Forelimb muscle (tissue), 1 donor: ENCODE results near the gene PKD1L1. TPM values are rescaled to one million over a fixed set of nuclear protein-coding genes. Genes with fewer than 3 reads are reported as not detected.

ENCODE experiments used
- DNase-seq: peaks from one replicate; pipeline ENCODE4 v3.0.0-alpha.2; 2013; ENCODE audit warnings: low read depth
- polyA plus RNA-seq: library from polyadenylated mRNA; unstranded; fragments of 120-200 nt; gene quantifications from one replicate; pipeline ENCODE4 v1.2.1, GENCODE V29; 2013; ENCODE audit not compliant: insufficient read length

Gene PKD1L1
- polyA plus RNA-seq, 1 donor: 1.2 TPM

DNA sequence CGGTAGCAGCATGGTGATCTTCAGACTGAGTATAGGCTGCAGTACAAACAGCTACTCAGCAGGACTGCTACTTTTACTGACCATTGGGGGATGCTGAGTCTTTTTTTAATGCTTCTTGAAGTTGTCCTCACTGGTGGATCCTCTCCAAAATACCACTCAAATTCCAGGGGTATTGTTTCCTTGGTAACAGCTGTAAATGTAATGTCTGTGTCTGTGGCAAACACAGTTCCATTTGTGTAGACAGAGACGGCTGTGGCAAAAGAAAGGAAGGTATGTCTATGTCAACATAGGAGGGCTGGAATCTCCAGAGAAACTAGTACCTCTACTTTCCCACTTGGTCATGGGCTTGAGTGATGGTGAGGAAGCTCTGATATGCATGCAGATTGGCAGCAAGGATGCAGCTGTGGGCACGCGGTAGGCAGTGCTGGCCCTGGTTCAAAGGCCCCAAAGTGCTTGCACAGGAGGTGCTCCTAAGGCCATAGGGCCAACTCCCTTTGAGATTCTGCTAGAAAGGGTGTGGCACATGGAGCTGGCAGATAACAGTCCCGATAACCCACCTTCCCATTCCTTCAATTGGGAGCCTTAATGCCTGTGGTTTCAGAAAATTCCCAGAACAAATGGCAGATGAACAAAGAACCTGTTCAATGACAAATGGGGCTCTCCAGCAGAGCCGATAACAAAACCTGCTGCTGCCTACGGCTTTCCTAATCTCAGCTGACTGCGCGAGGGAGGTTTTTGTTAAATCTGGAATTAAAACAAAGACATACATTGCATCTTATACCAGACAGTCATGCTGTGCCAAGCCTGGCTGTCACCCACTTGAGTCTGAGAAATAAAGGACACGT, 43.0 kb downstream of the PKD1L1 start:
- no peak for DNase-seq

DNA sequence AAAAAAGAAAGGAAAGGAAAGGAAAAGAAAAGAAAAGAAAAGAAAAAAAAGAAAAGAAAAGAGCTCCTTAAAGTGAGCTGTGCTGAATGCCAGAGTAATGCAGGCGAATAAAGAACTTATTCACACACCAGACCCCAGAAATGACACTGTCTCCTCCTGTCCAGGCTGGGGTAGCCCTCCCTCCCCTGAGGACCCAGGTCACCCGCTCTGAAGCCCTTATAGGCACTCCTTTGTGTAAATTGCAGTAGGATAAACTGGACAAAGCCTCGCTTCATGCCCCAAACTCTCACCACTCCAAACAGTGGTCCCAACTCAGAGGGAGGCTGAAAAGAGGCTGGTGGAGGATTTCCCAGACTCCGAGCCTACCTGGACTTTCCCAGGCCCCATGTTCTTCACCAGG, 46.3 kb downstream of the PKD1L1 start:
- no peak for DNase-seq

DNA sequence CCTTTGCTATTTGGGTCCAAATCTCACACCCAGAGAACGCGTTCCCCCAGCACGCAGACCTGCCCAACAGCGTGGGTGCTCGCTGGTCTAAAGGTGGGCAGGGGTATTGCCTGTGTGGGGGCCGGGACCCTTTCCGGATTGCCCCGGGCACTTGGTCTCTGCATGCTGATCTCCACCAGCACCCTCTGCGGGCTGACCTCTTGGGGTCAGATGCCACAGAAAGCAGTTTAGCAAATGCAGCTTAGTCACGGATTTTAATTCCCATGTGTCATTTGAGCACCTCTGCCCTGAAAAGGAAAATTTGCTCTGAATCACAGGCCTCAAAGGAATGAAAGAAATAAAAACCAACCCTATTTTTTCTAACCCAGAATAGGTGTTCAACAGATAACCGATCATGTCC, 46.7 kb downstream of the PKD1L1 start:
- no peak for DNase-seq

DNA sequence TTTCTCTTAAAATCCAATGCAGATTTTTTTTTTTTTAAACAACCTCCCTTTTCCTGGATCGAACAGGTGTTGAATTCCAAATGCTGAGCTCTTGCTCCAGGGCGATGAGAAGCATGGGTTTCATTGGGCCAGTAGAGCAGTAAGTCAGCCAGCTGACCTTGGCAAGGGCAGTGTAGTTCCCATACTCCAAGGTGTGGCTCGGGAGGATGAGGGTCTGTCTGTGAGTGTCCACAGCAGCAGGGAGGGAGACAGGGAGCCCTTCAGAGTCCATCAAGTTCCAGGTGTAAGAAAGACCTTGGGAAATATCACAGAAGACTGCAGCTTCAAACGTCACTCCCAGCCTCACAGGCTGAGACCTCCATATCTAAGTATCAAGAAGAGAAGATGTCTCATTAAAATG, 50.4 kb downstream of the PKD1L1 start:
- DNase-seq: no peak

DNA sequence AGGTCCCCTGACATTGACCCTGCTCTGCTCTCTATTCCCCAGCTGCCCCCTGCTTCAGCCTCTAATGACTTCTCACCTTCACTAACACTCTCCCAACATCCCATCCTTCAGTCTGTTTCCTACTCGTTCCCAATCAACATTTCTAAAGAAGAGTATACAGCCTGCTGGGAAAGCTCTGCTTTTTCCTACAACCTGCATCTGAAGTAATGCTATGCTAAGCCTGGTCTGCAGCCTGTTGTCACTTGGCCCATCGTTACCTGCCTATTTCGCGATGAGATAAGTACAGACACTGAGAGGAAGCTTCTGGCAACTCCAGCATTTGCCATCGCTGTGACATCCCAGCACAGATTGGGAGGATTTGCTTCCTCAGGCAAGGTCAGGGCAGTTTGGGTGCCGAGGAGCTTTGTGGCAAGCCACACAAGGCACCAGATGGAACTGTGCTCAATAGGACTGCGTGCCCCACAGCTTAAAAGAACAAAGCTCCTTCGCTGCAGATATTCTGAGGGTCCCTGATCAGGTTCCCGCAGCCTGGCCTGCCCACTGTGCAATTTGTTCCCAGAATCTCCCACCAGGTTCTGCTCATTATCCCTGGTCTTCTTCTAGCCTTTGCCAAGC, 51.4 kb downstream of the PKD1L1 start:
- DNase-seq: no peak

DNA sequence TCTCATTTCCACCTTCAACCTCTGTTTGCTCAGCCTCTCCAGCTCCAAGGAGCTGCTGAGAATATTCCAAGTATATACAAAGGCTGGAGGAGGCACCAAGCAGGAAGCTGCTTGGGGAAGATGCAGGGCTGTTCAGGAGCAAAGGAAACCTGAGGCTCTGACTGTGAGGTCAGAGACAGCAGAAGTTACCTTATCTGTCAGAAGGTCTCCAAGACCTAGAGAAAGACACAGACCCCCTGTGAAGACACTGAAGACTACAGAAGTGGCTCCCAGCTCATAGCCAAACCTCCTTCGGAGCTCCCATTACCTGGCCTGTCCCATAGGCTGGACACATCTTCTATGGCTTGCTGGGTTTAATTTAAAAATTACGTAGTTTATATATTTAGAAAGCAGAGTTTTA, 53.2 kb downstream of the PKD1L1 start:
- no peak for DNase-seq

DNA sequence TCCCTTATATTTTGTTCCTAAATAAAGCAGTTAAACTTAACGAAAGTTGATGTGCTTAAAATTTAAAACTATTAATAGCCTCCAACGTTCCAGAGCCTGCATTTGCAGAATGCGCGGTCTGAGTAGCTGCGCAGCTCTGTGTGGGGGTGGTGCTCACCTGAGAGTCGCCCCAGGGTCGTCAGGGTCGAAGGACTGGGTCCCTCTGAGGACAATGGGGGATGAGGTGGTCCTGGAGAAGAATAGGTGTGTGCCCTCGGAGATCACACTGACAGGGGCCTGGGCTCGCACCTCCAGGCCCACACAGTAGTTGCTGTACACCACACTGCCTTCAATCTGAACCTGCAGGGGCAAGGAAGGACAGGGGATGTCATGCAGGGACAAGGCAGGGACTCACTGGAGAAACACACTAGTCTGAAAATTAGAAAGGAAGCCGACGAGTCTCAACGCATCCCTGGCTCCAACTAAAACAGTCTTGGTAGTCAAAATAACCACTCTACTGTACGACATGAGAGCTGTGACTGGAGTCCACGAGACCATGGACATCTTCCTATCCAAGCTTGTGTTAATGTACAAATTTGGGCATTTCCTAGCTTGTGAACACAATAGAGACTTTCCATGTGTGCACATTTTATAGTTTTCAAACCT, 54.4 kb downstream of the PKD1L1 start:
- DNase-seq: no peak

DNA sequence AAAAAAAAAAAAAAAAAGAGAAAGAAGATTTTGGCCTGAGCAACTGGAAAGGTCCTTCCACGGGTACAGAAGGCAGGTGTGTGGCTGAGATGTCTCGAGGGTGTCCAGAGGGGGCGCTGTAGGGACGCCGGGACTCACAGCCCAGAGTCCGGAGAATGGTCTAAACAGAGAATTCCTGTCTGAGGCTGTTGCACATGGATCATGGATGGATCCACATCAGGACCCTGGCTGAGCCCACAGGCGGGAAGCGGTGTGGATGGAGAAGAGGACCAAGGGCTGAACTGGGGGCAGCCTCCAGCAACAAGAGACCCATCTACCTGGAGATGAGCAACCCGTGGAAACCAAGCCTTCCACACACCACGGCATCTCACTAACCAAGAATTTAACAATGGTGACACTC, 55.0 kb downstream of the PKD1L1 start:
- DNase-seq: no peak

DNA sequence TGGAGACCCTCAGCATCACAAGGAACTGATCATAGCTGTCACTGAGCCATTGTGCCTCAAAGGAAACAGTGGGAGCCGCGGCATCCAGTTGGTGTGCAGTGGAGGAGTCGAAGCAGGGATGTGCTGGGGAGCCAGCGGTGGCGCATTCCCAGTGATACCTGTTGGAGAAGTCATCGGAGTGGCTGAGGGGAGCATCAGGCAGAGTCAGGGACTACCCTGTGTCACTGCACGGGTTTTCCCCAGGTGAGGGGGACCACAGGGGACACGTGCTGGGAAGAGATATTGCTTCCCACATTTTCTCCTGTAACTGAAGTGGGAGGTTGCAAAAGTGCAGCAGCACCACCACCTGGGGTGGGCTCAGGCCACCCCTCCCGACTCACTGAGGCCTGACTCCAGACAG, 57.7 kb downstream of the PKD1L1 start:
- DNase-seq: no peak

DNA sequence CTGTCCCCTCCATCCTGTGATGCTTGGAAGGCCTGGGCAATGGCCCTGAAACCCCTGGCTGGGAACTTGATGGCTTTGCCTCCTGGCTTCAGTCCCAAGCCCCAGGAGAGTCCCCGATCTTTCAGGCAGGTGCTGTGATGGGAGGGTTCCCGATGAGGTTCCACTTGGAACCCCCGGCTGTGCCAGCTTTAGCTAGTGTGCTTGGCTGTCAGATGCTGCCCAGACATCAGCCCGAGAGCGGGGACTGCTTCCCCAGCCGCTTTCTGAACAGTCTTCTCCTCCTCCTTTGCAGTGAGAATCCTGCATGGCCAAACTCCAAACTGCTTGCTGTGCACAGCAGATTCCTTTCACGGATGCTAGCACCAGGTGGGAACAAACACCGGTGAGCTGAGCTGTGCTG, 58.1 kb downstream of the PKD1L1 start:
- no peak for DNase-seq

DNA sequence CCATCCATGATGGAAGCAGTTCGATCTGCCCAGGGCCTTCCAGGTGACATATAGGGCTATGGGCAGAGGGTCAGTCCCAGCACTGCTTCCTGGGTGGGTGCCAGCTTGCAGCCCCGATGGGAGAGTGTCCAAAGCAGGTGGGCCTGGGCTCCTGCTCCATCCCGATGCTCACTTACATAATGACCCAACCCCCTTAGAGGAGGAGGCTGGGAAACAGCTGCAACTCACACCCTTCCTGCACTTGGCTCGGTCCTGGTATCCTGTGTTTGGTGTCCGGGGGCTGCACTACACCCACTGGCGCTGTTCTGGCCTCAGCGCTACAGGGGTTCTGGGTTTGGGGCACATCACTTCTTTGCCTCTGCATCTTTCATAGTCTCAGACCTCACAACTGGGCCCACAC, 58.5 kb downstream of the PKD1L1 start:
- DNase-seq: no peak

DNA sequence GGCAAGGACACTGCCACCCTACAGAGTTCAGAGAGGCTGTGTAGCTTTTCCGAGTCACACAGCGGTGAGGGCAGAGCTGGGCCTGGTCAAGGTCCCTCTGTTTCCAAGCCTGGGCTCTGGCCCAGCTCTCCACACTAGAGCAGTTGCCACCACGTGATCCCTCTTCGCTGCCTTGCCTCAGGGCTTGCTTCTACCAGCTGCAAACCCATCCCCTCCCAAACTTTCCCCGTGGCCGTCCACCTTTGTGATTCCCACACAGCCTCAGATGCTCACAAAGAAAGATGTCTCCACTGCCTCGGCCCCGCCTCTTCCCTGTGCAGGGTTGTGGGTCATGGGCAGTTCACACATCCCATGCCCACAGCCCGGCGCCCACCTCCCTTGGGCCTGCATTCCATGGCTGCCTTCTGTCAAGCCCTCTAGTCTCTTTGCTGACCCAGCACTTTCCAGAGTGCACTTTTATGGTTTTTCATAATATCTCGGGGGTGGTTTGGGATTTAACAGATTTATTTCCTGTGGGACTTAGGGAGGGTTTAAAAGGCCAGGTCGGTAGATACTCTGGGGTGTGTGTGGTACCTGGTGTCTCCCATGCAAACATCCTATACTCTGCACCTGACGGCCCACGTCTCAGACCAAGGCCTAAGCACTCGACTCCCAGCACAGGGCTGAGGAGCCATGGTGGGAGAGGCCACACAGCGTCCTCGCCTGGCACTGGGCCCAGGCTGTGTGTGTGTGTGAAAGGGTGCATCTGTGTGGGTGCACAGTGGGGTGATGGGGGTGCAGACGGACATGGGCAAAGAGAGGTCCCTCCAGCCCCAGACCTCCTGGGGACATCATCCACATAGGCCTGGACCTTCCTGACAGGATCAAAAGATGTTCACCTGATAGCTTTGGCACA, 59.6 kb downstream of the PKD1L1 start:
- DNase-seq: no peak

DNA sequence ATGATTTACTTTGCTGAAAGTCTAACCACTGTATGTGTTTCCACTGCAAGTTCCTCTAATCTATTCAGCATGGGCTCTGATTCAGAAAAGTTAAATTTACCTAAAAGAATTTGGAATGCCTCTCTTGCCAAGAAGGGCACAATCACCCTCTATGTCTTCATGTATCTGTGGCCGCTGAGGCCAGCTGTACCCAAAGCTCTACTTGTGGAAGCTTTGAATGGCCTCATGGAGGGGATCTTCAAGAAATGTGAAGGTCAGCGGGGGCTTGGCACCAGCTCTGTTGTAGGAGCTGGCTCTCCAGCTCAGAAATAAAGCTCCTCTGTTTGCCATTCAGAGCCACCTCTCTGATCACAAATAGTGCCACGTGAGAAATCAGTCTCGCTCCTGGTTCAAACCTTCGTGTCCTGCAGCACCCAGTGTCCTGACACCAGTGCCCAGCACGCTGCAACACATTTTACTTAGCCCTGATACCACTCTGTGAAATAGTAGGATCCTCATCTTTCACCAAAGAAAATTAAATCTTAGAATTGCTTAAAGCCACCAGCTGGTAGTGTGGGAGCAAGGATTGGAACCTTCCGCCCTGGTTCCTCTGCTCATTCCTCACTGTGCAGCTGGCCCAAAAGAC, 61.1 kb downstream of the PKD1L1 start:
- DNase-seq: no peak

DNA sequence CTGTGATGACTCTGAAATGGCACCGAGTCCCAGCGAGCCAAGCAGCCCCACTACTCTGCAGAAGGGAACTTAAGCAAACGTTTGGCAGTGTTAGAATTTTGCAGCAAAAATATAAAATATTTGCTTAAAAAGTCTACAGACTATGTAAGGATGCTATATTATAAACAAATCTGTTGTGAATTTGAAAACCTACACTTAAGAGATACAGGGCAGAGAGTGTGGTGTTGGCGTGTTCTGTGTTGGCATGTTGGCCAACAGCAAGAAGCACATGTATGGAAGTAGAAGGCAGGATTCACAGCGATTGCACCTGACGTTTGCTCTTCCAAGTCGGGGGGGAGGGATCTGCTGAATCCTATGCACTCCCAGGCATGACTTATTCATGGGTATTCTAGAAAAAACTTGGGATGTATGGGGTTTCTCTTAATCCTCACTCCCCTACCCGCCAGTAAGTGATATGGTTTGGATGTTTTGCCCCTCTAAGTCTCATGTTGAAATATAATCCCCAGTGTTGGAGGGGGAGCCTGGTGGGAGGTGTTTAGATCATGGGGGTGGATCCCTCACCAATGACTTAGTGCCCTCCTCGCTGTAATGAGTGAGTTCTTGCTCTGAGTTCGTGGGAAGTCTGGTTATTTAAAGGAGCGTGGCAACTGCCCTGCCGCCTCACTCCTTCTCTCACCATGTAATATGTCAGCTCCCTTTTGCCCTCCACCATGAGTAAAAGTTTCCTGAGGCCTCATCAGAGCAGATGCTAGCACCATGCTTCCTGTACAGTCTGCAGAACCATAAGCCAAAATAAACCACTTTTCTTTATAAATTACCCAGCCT, 62.1 kb downstream of the PKD1L1 start:
- DNase-seq: no peak

DNA sequence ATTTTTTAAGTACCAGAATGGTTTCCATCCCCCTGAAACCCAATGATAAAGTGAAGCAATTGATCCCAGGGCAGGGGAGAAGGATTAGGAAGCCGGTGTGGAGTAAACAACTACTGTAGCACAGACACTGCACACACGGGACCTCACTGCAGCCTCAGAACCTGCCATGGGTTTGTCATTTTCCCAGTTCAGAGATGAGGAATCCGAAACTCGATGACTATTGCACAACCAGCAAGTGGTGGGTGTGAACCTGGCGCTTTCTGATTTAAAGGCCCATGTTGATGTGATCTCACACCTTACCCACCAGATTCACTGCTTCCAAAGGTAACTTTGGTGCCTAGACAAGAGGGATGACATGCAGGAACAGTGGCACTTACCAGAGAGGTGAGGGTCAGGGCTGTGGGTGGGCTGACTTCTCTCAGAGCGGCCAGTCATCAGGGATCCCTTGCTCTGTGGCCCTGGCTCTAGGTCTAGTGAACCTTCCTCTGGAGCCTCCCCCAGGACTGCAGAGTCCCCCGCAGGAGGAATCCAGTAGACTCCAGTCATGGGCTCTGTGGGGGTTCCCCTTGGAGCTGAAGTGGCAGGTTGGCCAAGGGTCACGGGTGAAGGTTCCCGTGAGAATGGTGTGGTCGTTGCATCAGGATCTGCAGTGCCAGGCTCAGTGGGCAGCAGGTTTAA, 62.8 kb downstream of the PKD1L1 start:
- DNase-seq: no peak

DNA sequence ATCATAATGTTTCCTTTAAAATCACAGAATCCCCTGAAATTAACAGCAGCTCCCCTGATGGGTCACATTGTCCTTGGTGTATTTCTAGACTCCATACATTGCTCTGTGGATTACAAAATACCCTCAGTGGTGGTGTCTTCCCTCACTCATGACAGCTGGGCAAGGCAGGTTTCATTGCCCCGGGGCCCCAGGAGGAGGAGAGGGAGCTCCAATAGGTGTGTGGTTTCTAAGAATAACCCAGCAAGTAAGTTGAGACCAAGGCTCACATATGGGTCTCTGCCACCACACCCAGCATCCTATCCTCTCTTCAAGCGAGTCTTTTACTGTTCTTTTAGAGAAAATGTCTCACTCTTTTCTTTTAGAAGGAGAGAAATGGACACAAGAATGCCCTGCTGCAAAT, 63.6 kb downstream of the PKD1L1 start:
- DNase-seq: no peak

DNA sequence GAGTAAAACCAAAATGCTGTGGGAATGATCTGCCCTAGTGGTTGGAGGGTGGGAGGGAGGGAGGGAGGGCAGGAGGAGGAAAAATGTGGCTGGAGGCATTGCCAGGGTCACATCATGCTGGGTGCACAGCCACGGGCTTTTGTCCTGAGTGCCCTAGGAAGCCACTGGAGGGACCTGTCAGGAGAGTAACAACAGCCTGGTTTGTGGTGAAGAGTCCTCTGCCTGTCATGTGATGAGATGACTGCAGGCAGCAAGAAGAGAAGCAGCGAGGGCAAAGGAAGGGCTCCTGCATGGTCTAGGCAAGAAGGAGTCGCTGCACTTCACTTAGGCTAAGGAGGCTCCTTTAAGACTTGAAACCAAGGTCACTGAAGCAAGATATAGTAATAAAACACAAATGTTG, 65.6 kb downstream of the PKD1L1 start:
- no peak for DNase-seq

DNA sequence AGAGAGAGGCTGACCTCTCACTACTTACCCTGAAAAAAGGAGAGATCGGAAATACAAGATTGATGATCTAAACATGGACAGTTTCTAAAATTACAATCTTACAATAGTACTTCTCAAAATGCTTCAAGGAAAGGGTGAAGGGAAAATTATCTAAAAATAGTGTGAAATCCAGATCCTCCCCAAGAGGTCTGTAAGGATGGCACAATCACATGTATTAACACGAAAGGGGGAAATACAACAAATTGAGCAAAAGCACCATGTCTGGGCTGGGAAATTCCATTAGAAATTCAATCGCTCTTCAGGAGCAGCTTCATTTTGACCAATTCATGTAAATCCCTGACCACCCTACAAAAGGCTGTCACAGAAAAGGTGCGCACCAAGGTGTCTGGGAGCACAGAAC, 67.0 kb downstream of the PKD1L1 start:
- DNase-seq: no peak

DNA sequence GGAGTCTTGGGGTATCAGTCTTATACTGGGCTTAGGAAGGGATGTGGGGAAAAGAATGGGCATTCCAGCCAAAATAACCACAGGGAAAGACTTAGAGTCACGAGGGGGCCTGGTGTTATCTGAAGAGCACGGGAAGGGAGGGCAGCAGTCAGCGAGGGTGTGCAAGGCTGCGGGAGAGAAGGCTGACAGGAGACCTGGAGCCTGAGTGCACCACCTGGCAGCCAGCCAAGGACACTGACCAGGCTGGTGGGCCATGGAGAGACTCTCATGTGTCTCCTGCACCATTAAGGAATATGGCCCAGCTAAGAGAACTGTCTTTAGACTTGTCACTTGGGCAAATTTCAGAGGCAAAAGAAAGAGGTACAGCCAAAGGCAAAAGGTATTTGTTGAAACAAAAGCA, 69.6 kb downstream of the PKD1L1 start:
- no peak for DNase-seq

DNA sequence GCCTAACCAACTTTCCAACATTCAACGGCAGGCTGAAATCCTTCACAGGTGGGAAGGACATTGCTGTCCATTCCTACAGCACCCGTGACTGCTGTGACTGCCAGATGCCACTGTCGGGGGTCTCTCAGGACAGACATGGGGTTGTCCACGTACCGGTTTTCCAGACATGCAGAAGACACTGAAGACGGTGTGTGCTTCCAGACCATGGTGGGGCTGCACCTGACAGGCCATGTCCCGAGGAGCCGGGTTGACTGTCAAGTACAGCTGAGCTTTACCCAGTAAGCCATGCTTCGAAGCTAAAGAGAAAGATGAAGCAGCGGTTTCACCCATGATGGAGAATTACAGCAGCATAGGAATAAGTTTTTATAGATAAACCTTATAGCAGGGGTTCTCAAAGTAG, 70.9 kb downstream of the PKD1L1 start:
- no peak for DNase-seq
